NCI-H1436 treated with DMSO at 0.1 percent for 48 hours (cell line): Measurements from ENCODE around the gene NPAS3.

Experiments
- DNase-seq: peaks from one replicate; lab custom pipeline; 2025; lab: John Stamatoyannopoulos, UW

Gene NPAS3

DNA sequence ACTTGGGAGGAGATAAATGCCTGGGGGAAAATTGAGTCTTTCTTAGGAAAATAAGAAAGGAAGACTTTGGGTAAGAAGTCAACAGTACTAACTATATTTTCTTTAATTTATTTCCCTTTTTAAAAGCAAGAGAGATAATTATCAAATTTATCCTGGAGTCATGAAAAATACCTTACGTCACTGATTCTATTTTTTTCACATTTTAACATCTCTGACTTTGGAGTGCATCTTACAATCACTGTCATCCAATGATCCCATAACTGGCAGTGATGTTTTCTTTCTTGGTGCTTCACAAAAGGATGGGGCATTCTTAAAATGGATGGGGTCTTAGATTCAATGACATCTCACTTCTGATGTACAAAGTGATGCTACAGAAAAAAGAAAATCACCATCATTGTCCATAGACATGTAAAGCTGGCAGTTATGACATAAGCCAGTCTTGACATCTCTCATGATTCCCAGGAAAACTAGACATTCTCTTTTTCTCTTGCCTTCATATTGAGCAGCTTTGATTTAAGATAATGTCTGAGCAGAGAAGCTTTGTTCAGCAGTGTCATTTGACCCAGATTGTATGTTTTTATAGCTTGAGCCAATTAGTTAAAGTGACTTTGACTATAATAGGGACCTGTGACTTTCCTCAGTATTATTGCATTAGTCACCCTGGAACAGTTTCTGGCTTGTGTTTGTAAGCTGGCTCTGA is 776.0 kb downstream of the NPAS3 start:
- no peak for DNase-seq

DNA sequence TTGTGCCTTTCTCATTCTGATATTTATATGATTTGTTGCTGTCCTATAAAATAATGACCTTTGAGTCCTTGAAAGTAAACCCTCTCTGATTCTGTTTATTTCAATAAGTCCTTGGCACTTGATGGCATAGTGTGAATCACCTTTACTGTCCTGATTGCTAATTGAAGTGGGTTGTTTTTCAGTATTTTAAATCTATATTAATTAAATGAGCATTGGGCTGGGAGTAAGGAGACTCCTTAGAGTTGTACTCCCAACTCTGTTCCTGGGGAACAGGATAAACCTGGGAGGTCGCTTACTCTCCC is 776.5 kb downstream of the NPAS3 start:
- DNase-seq: no peak

- no peak for DNase-seq
These were observed 778.2 kb downstream of the NPAS3 start for GRCh38 chr14:33716921-33717320.

GRCh38 chr14:33717866-33718265 is 779.2 kb downstream of the NPAS3 start:
- DNase-seq: no peak

GRCh38 chr14:33720284-33720787 is 781.7 kb downstream of the NPAS3 start:
- no peak for DNase-seq

DNA sequence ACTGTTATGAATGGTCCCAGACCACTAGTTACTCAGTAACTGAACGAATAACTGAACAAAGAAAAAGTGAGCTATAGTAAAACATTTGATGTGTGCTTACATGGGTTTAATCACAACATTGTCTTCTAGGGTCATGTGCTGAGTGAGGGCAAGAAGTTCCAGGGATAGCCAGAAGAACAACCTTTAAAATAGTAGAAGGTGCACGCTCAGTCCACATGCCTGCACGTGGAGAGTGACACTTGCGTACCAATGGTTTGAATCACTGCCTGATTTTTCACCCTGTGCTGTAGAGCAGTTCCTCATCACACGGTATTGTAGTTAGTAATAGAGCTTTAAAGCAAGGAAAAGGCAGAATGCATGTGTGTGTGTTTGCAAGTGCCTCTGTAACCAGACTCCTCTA is 788.0 kb downstream of the NPAS3 start:
- no peak for DNase-seq

- no peak for DNase-seq
These were observed 788.9 kb downstream of the NPAS3 start for GRCh38 chr14:33727606-33728005.

DNA sequence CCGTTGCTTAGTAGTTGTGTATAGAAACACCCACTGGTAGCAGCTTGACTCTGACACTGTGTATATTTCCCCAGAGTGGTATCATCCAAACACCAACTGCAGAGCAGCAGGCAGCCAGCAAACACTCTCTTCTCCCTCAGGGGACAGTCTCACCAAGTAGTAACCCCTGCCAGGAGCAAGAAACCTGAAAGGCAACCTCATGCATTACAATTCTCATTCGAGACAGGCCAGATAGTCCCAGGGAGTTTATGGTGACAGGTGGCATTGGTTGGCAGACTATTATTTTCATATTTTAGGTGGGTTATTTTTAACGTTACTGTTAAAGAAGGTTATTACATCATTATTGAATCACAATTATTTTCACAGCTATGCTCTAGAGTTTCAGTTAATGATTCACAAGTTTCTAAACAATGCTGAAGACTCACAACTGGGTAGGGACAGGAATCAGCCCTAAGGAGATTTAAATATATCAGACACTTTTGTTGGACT is 789.4 kb downstream of the NPAS3 start:
- DNase-seq: no peak

GRCh38 chr14:33730156-33730555 is 791.5 kb downstream of the NPAS3 start:
- DNase-seq: no peak

DNA sequence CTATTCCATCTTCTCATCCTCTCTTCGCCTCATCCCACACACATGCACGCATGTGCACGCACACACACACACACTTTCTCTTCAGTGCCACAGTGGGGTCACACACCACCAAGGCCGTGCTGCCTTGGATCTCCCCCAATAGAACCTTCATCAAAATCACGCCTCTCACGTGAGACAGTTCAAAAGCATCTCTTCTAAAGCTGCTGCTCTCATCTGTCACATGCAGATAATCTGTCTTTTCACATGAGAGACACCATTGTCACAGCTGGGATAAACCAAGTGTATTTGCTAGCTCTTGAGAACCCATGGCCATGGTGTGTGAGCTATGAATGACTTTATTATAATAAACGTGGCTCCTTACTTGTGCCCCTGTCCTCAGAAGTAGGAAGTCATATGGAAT is 793.5 kb downstream of the NPAS3 start:
- no peak for DNase-seq

- DNase-seq: no peak
These were observed 794.6 kb downstream of the NPAS3 start for GRCh38 chr14:33733310-33733709.

DNA sequence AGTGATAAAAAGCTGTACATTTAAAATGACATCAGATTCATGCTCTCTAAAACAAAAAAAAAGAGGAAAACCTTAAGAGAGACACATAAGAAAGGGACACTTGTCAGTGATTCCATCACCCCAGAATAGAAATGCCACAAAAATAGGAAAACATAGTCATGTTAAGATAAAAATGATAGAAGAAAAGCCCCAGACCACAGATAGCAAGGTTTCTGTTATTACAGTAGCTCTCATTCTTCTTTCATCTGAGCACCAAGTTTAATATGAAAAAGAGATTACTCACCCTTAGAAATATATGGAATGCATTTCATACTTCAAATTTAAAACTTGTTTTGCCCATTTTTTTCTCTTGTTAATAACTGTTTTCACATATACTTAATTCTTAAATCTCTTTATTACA is 795.0 kb downstream of the NPAS3 start:
- no peak for DNase-seq

GRCh38 chr14:33734387-33734786 is 795.7 kb downstream of the NPAS3 start:
- DNase-seq: no peak

GRCh38 chr14:33736299-33736825 is 797.7 kb downstream of the NPAS3 start:
- no peak for DNase-seq

- DNase-seq: no peak
These were observed 798.3 kb downstream of the NPAS3 start for GRCh38 chr14:33736979-33737378.

GRCh38 chr14:33737446-33737845 is 798.8 kb downstream of the NPAS3 start:
- no peak for DNase-seq

GRCh38 chr14:33738029-33738428 is 799.4 kb downstream of the NPAS3 start:
- no peak for DNase-seq

- DNase-seq: no peak
These were observed 799.8 kb downstream of the NPAS3 start for GRCh38 chr14:33738491-33738890.

GRCh38 chr14:33740531-33740930 is 801.9 kb downstream of the NPAS3 start:
- DNase-seq: no peak

DNA sequence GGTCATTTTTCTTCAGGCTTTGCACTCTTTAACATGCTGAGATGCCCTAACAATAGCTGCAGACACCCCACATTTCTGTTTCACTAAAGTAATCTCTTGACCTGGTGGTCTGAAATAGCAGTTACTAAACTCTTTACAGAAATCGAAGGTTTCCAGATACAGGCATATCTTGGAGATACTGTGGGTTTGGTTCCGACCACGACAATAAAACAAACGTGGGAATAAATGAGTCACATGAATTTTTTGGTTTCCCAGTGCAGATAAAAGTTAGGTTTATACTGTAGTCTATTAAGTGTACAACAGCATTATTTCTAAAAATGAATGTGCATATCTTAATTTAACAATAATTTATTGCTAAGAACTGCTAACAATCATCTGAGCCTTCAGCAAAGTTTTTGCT is 803.5 kb downstream of the NPAS3 start:
- no peak for DNase-seq

- DNase-seq: no peak
These were observed 806.5 kb downstream of the NPAS3 start for GRCh38 chr14:33745163-33745562.

DNA sequence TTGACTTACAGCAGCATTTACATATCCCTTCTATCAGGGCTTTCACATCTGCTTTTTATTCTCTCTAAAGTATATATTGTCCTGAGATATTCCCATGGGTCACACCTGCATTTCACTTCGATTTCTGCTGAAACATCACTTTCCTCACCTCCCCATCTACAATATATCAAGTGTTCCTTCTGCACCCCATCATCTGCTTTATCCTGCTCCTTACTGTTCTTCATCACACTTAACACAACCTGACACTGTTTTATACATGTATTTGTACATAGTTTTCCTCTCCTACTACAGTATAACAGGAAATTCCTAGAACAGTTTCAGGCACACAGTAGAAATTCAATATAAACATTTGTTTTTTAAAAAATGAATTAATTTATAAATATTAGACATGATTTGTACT is 809.1 kb downstream of the NPAS3 start:
- no peak for DNase-seq

DNA sequence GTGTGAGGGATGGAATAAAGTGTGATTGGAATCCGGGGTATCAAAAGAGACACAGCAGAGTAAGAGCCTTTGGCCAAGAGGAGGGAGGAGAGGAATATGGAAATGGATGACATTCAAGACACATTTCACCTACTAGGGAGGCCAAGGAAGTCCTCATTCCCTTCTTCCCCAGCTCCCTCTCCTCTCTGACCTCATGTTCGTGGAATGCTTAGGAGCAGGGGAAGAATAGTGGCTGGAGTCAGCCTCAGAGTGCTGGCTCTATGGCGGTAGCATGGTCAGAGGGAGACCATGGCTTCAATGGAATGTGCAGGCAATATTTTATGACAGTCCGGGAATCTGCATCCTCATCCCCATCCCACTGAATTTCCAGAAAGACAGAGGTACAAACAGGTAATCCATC is 815.6 kb downstream of the NPAS3 start:
- no peak for DNase-seq

DNA sequence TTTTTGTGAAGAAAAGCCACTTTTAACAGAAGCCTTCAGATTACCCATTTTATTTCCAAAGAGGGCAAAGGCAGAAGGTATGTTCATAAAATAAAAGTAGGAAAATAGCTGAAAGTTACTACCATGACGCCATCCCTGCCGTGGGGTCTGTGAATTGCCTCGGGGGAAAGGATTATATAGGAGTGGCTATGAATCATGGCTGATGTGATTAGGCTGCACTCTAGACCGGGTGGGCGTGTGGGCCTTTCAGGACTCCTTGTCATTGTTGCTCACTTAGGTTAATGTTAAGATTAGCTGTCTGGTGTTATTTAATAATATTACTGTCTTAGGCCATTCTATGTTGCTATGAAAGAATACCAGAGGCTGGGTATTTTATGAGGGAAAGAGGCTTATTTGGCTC is 816.7 kb downstream of the NPAS3 start:
- no peak for DNase-seq
